Liver (tissue), 9 donors: Measurements from ENCODE around the gene THRB. TPM values are rescaled to one million over a fixed set of nuclear protein-coding genes. Genes with fewer than 3 reads are reported as not detected.

Experiments used
- DNase-seq: peaks from one replicate; pipeline ENCODE4 v3.0.0-alpha.2; 2017; ENCODE audit warnings: low spot score
- H3K27ac ChIP-seq, 2 donors: one replicate each; pipeline ENCODE4 v1.7.0; 2013; ENCODE audit warnings: inconsistent platforms in 2 of 2, low read length in 2 of 2, control low read depth in 1 of 2, low read depth in 1 of 2, mild to moderate bottlenecking in 1 of 2
- H3K27me3 ChIP-seq, 4 donors: one replicate each; pipeline versions ENCODE4 v1.6.1 to v1.7.0; 2013; ENCODE audit warnings: low read length in 3 of 4, inconsistent platforms in 1 of 4, mild to moderate bottlenecking in 1 of 4, moderate library complexity in 1 of 4; ENCODE audit not compliant: control insufficient read depth in 4 of 4, insufficient read depth in 4 of 4
- H3K36me3 ChIP-seq, 4 donors: one replicate each; pipeline versions ENCODE4 v1.6.1 to v1.7.0; 2013; ENCODE audit warnings: low read length in 3 of 4, mild to moderate bottlenecking in 3 of 4, low read depth in 1 of 4, moderate library complexity in 1 of 4; ENCODE audit not compliant: control insufficient read depth in 4 of 4, insufficient read depth in 3 of 4
- H3K4me1 ChIP-seq, 4 donors: one replicate each; pipeline versions ENCODE4 v1.6.1 to v1.7.0; 2013; ENCODE audit warnings: low read length in 3 of 4, mild to moderate bottlenecking in 3 of 4, moderate library complexity in 1 of 4; ENCODE audit not compliant: control insufficient read depth in 4 of 4, insufficient read depth in 4 of 4
- H3K4me3 ChIP-seq, 3 donors: one replicate each; pipeline versions ENCODE4 v1.6.1 to v1.7.0; 2013; ENCODE audit warnings: low read length in 3 of 3, control low read depth in 1 of 3, low read depth in 1 of 3, mild to moderate bottlenecking in 1 of 3
- H3K9ac ChIP-seq, 2 donors: one replicate each; pipeline ENCODE4 v1.7.0; 2013; ENCODE audit warnings: low read length in 2 of 2, mild to moderate bottlenecking in 2 of 2, moderate library complexity in 2 of 2, control low read depth in 1 of 2, low read depth in 1 of 2
- H3K9me3 ChIP-seq, 4 donors: one replicate each; pipeline versions ENCODE4 v1.6.1 to v1.7.0; 2013; ENCODE audit warnings: low read length in 3 of 4; ENCODE audit not compliant: control insufficient read depth in 4 of 4
- ATF3 ChIP-seq: IDR thresholded peaks from 2 replicates; pipeline ENCODE4 v1.6.1; 2016; ENCODE audit warnings: antibody characterized with exemption
- CTCF ChIP-seq: fragments of 150-350 bp; IDR thresholded peaks from 2 replicates; pipeline ENCODE4 v1.5.1; 2017; ENCODE audit warnings: improper control_type of control experiment, low read depth, low read length; ENCODE audit not compliant: missing input control
- EGR1 ChIP-seq, 2 donors: IDR thresholded peaks; 2 replicates each; pipeline ENCODE4 v1.6.1; 2016 to 2018; ENCODE audit warnings: antibody characterized with exemption in 2 of 2, low read depth in 2 of 2
- FOXA1 ChIP-seq: IDR thresholded peaks from 2 replicates; pipeline ENCODE4 v1.6.1; 2016; ENCODE audit warnings: antibody characterized with exemption
- FOXA2 ChIP-seq: IDR thresholded peaks from 2 replicates; pipeline ENCODE4 v1.6.1; 2016; ENCODE audit warnings: antibody characterized with exemption
- GABPA ChIP-seq, 2 donors: IDR thresholded peaks in 1 of 2; conservative IDR thresholded peaks in 1 of 2; 2 replicates each; pipeline ENCODE4 v1.6.1; 2016; ENCODE audit warnings: antibody characterized with exemption in 2 of 2, mild to moderate bottlenecking in 1 of 2, moderate library complexity in 1 of 2
- HNF4A ChIP-seq, 2 donors: conservative IDR thresholded peaks; 2 replicates each; pipeline ENCODE4 v1.6.1; 2016; ENCODE audit warnings: antibody characterized with exemption in 2 of 2, mild to moderate bottlenecking in 2 of 2
- HNF4G ChIP-seq: IDR thresholded peaks from 2 replicates; pipeline ENCODE4 v1.6.1; 2016; ENCODE audit warnings: antibody characterized with exemption
- JUND ChIP-seq, 2 donors: IDR thresholded peaks; 2 replicates each; pipeline ENCODE4 v1.6.1; 2016; ENCODE audit warnings: antibody characterized with exemption in 2 of 2
- MAX ChIP-seq: IDR thresholded peaks from 2 replicates; pipeline ENCODE4 v1.6.1; 2016; ENCODE audit warnings: antibody characterized with exemption
- NR2F2 ChIP-seq: IDR thresholded peaks from 2 replicates; pipeline ENCODE4 v1.6.1; 2016; ENCODE audit warnings: antibody characterized with exemption
- RAD21 ChIP-seq, 2 donors: IDR thresholded peaks; 2 replicates each; pipeline ENCODE4 v1.6.1; 2016; ENCODE audit warnings: antibody characterized with exemption in 2 of 2, mild to moderate bottlenecking in 2 of 2
- REST ChIP-seq: IDR thresholded peaks from 2 replicates; pipeline ENCODE4 v1.6.1; 2016; ENCODE audit warnings: antibody characterized with exemption, mild to moderate bottlenecking
- RXRA ChIP-seq, 2 donors: IDR thresholded peaks; 2 replicates each; pipeline ENCODE4 v1.6.1; 2017 to 2018; ENCODE audit warnings: antibody characterized with exemption in 2 of 2, mild to moderate bottlenecking in 1 of 2
- SP1 ChIP-seq: IDR thresholded peaks from 2 replicates; pipeline ENCODE4 v1.6.1; 2018; ENCODE audit warnings: antibody characterized with exemption, mild to moderate bottlenecking
- TAF1 ChIP-seq: conservative IDR thresholded peaks from 2 replicates; pipeline ENCODE4 v1.6.1; 2016; ENCODE audit warnings: antibody characterized with exemption, mild to moderate bottlenecking
- YY1 ChIP-seq: IDR thresholded peaks from 2 replicates; pipeline ENCODE4 v1.6.1; 2016; ENCODE audit warnings: antibody characterized with exemption, mild to moderate bottlenecking
- ZBTB33 ChIP-seq: IDR thresholded peaks from 2 replicates; pipeline ENCODE4 v1.6.1; 2016; ENCODE audit warnings: antibody characterized with exemption
- WGBS: extraction: QIAGEN DNeasy Blood & Tissue Kit; methylation state at CpG from one replicate; pipeline ENCODE4 v1.1.7; 2013; 5-methylcytosine and 5-hydroxymethylcytosine counted together
- polyA plus RNA-seq, 2 donors: library from polyadenylated mRNA; stranded (reverse) in 1 of 2; unstranded in 1 of 2; fragments of 200-250 nt in 1 of 2; fragments of >200 nt in 1 of 2; fragmentation: Nextera tagmentation in 1 of 2; extraction: Ambion mirVana in 1 of 2; gene quantifications; one replicate each; pipeline versions ENCODE4 v1.2.1 to v1.2.3, GENCODE V29; 2013 to 2015
- total RNA-seq, 2 donors: library from RNA; depleted of rRNA; stranded (reverse); fragments of >200 nt; gene quantifications; one replicate each; pipeline ENCODE4 v1.2.3, GENCODE V29; 2014
- donor health status: healthy.
- donor health status: healthy.
- donor health status: healthy.
- donor health status: healthy.
- donor health status: healthy.

Gene THRB
- total and polyA plus RNA-seq, 4 donors, result 5.9 to 23.9 (median 9.3) TPM

GRCh38 chr3:24086206-24086605 lies 408.4 kb downstream of the THRB start:
- peaks cover 0 to 3% (median 0%) of the 10 kb centered on the region in 4 donors for H3K4me1 ChIP-seq
- WGBS, result 75% methylated on average over 3 of the region's 3 CpGs
- no peaks in the 10 kb centered on the region for H3K27me3 ChIP-seq
- TF ChIP-seq MAX, result no peak
- TF ChIP-seq HNF4G, result no peak
- TF ChIP-seq CTCF, result no peak
- no peak for TF ChIP-seq JUND (IDR thresholded peaks at IDR 0.05)
- TF ChIP-seq RAD21 (IDR thresholded peaks at IDR 0.05), result no peak
- no peak for TF ChIP-seq EGR1 (IDR thresholded peaks at IDR 0.05; ENCODE audit: low read depth in 2 of 2)
- TF ChIP-seq RXRA (IDR thresholded peaks at IDR 0.05), result no peak
- TF ChIP-seq GABPA (IDR thresholded peaks at IDR 0.05 in 1 of 2, conservative IDR thresholded peaks at IDR 0.05 in 1 of 2), result no peak
- no peak for TF ChIP-seq FOXA2
- no peak for TF ChIP-seq ZBTB33
- no peak for TF ChIP-seq NR2F2
- no peak for TF ChIP-seq YY1
- TF ChIP-seq SP1, result no peak
- TF ChIP-seq TAF1, result no peak
- no peak for TF ChIP-seq REST
- TF ChIP-seq FOXA1, result no peak
- no peak for TF ChIP-seq ATF3
- no peak for TF ChIP-seq HNF4A (conservative IDR thresholded peaks at IDR 0.05)
- DNase-seq, result no peak
- no peaks in the 10 kb centered on the region for H3K9me3 ChIP-seq
- H3K27ac ChIP-seq, result no peak overlapping the region
- no peak overlapping the region for H3K9ac ChIP-seq
- H3K4me3 ChIP-seq, result no peak overlapping the region
- no peaks in the 10 kb centered on the region for H3K36me3 ChIP-seq

GRCh38 chr3:24072193-24072592 lies 422.5 kb downstream of the THRB start:
- H3K4me3 ChIP-seq, result no peak overlapping the region
- H3K9me3 ChIP-seq, result no peaks in the 10 kb centered on the region
- no peaks in the 10 kb centered on the region for H3K4me1 ChIP-seq
- H3K36me3 ChIP-seq, result no peaks in the 10 kb centered on the region
- DNase-seq, result no peak
- WGBS, result 77% methylated on average over 4 of the region's 4 CpGs
- TF ChIP-seq GABPA (IDR thresholded peaks at IDR 0.05 in 1 of 2, conservative IDR thresholded peaks at IDR 0.05 in 1 of 2) (no peak), YY1 (no peak)
- no peaks in the 10 kb centered on the region for H3K27me3 ChIP-seq
- no peak overlapping the region for H3K9ac ChIP-seq
- H3K27ac ChIP-seq, result no peak overlapping the region
